Caki2 (cell line): ENCODE data around the gene RABGAP1L. TPM values are rescaled to one million over a fixed set of nuclear protein-coding genes. Genes with fewer than 3 reads are reported as not detected.
"Not testable (repeated sequence)": the region's sequence is repeated elsewhere in the genome, so short reads cannot be mapped to it uniquely, and the experiment has no call there.

Experiments
- DNase-seq: peaks from one replicate; pipeline ENCODE4 v3.0.0-alpha.2; 2015; ENCODE audit warnings: low read depth
- in situ Hi-C: cut with HindIII; loops from 2 replicates; pipeline ENCODE4 v1.10.0; 2016; ENCODE audit warnings: low sequenced_read_pairs, low pct_unique_long_range_greater_than_20kb, mixed read lengths
- total RNA-seq: library from RNA; depleted of rRNA; stranded (reverse); fragments of >200 nt; shearing (Covaris generic); gene quantifications from 2 replicates; pipeline ENCODE4 v1.2.3, GENCODE V29; 2014; ENCODE audit warnings: low replicate concordance; rRNA removed

The RABGAP1L gene
- 6.1 and 6.8 TPM in 2 replicates for total RNA-seq

DNA sequence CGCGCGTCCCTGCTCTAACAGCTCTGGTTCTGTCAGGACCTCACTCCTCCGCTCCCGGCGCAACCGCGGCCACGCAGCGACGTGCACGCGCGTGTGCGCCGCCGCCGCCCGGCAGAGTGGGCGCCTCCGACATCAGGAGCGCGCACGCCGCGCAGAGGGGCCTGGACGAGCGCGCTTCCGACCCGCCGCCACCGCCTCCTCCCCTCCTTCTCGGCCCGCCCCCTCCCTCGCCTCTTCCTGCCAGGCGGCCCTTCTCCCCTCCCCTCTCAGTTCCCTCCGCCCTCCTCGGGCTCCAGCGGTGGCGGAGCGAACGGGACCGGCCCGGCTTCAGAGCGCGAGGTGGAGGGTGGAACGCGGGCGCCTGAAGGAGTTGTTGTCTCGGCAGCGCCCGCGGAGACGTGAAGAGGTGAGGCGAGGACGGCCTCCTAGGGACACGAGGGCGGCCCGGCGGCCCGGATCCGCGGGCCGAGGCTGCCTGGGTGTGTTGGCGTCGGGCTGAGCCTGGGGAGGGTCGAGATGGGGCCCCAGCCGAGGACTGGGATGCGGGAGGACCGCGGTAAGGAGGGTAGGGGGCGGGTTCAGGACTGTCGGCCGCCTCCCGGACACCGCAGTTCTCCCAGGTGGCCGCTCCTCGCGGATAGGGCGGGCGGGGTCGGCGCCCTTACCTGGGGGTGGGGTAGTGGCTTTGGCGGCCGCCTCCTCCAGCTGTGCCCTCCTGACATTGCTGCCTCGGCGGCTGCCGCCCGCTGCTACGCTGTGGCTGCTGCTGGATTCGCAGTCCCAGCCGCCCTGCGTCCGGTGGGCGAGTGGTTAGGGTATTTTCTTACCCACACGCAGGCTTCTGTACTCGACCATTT lies at the start of gene RABGAP1L:
Gene RABGAP1L (plus strand): TSS at position 269 of the 857 bp plus-strand sequence.
- in situ Hi-C loops: no loop called here
- peak; percentile 95 for DNase-seq

DNA sequence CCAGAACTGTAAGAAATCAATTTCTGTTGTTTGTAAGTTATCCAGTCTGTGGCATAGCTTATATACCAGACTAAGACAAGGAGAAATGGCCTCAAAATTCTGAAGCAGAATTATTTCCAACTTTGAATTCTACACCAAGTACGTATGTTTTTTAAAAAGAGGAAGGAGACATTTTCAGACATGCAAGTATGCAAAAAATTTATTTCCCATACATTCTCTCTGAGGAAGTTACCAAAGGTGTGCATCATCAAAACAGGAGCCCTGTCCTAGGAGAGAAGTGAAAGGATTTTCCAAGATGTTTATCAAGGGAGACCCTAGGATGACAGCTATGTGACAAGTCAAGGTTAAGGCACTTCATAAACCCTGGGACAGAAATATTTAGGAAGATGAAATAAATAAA lies 49.3 kb upstream of the RABGAP1L start:
- DNase-seq: no peak
- in situ Hi-C loops: no loop called here

DNA sequence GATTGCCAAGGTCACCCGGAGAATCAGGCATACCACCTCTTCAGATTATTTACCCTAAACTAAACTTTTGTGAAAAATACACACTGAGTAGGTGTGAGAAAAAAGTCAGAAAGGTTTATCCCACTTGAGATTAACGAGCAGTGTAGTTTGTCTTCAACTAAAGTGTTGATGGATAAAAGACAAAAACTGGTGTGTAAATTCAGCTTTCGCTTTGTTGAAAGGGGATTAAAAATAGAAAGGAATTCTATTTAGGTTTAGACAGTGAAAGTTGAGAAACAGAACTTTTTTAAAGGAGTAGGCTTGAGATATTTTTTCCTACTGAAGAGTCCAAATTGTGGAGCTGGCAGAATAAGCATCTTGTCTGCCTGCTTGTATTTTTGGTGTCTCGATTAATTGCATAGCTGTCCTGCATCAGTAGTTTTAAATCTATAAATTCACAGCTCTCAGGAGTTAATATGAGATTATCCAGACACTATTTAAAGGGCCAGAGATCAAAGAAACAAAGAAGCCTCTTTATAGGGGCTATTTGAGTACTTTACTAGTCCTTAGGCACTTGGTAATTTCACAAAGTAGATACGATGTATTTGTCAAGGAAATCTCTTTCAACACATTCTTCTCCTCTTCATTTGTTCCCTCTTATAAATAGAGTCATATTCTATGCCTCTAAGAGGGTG lies 46.7 kb upstream of the RABGAP1L start:
- no peak for DNase-seq
- in situ Hi-C loops: no loop called here

- in situ Hi-C loops: no loop called here
- no peak for DNase-seq
These were observed 45.2 kb upstream of the RABGAP1L start for GRCh38 chr1:174114106-174114505.

- in situ Hi-C loops: no loop called here
- peak; percentile 68 for DNase-seq
These were observed 44.4 kb upstream of the RABGAP1L start for GRCh38 chr1:174114788-174115448.

GRCh38 chr1:174116042-174116441 lies 43.3 kb upstream of the RABGAP1L start:
- in situ Hi-C loops: no loop called here
- no peak for DNase-seq

DNA sequence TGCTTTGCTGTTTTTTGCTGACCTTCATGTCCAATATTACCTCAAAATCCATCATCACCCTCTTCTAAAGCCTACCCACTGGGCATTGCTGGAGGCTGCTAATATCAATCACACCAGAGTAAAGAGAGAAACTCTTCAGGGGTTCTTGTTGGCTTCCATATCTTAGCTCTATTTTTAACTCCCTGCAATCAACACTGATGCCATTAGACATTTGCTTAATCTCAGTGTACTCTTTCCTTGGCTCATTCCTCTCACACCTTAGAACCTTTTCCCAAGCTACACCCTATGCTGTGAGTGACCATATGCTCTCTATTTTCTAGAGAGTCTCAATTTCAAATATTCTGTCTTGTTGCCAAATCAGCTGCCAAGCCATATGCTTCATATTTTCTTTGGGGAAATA lies 40.6 kb upstream of the RABGAP1L start:
- in situ Hi-C loops: no loop called here
- DNase-seq: no peak

DNA sequence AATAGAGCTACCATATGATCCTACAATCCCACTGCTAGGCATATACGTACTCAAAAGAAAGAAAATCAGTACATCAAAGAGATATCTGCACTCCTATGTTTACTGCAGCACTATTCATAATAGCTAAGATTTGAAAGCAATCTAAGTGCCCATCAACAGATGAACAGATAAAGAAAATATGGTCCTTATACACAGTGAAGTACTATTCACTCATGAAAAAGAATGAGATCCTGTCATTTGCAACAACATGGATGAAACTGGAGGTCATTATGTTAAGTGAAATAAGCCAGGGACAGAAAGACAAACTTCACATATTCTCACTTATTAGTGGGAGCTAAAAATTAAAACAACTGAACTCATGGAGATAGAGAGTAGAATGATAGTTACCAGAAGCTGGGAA lies 37.0 kb upstream of the RABGAP1L start:
- in situ Hi-C loops, DNase-seq: not testable (repeated sequence)

- in situ Hi-C loops: no loop called here
- DNase-seq: no peak
These were observed 35.5 kb upstream of the RABGAP1L start for GRCh38 chr1:174123843-174124242.

- DNase-seq, in situ Hi-C loops: not testable (repeated sequence)
These were observed 32.1 kb upstream of the RABGAP1L start for GRCh38 chr1:174127176-174127575.

DNA sequence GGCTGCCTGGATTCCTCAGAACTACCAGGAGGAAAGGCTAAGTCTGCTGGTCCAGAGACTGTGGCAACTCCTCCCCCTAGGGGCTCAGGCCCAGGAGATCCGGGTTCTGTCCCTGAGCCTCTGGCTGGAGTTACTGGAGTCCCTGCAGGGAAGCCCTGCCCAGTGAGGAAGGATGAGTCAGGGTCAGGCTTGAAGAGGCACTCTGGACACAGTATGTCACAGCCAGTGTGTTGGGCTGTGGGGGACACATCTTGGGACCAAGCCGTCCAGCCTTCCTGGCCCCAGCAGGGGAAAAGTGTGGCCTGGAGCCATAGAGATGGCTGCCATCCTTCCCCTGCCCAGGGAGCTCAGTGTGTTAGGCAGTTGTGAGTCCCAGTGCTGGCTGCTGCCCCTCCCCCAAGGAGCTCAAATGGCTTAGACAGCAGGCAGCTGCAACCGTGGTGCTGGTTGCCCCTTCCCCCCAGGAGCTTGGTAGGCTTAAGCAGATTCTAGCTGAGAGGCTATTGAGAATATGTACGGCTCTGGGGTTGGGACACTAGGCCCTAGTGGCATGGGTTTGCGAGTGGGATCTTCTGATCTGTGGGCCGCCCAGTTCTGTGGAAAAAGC lies 28.2 kb upstream of the RABGAP1L start:
- DNase-seq: no peak
- in situ Hi-C loops: no loop called here

GRCh38 chr1:174134003-174134659 lies 25.2 kb upstream of the RABGAP1L start:
- in situ Hi-C loops: no loop called here

GRCh38 chr1:174135211-174135610 lies 24.1 kb upstream of the RABGAP1L start:
- in situ Hi-C loops: no loop called here
- no peak for DNase-seq

More at GRCh38 chr1:174134003-174134659, 25.2 kb upstream of the RABGAP1L start:
- DNase-seq: no peak

DNA sequence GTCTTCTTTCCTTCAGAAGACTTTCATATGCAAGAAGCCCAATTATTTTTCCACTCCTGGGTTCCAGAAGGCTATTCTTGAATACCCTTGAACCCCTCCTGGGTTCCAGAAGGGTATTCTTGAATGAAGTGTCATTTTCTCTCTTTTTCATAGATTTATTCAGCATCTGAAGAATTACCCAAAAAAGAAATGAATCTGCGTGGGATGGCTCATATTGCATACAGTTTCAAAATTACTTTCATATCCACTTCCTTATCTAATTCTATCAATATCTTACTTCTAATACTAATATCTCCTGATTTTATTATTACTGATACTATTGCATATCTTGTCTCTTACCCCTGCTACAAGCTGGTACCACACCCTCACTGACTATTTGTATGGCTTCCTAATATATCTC lies 22.6 kb upstream of the RABGAP1L start:
- in situ Hi-C loops: no loop called here
- DNase-seq: no peak

DNA sequence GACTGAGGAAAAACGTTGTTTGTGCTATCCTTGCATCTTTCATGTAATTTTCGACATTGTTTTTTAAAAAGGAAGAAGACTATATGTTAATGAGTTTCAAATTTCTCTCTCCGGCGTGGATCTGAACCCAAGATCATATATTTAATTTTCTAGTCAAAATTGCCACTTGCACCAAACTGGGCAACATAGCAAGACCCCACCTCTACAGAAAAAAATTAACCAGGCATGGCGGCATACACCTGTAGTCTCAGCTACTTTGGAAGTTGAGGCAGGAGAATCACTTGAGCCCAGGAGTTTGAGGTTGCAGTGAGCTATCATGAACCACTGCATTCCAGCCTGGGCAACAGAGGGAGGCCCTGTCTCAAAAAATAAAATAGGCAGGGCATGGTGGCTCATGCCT lies 16.5 kb upstream of the RABGAP1L start:
- no peak for DNase-seq
- in situ Hi-C loops: no loop called here

DNA sequence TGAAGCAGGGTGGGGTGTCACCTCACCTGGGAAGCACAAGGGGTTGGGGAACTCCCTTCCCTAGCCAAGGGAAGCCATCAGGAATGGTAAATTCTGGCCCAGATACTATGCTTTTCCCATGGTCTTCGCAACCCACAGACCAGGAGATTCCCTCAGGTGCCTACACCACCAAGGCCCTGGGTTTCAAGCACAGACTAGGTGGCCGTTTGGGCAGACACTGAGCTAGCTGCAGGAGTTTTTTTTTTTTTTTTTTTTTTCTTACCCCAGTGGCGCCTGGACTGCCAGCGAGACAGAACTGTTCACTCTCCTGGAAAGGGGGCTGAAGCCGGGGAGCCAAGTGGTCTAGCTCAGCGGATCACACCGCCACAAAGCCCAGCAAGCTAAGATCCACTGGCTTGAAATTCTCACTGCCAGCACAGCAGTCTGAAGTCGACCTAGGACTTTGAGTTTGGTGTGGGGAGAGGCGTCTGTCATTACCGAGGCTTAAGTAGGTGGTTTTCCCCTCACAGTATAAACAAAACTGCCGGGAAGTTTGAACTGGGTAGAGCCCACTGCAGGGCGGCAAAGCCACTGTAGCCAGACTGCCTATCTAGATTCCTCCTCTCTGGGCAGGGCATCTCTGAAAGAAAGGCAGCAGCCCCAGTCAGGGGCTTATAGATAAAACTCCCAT lies 15.5 kb upstream of the RABGAP1L start:
- in situ Hi-C loops, DNase-seq: not testable (repeated sequence)

- DNase-seq, in situ Hi-C loops: not testable (repeated sequence)
These were observed 14.9 kb upstream of the RABGAP1L start for GRCh38 chr1:174144397-174144783.

GRCh38 chr1:174149216-174149615 lies 10.1 kb upstream of the RABGAP1L start:
- no peak for DNase-seq
- in situ Hi-C loops: no loop called here
